Nephron (organoid): ENCODE measurements around the gene ARHGAP29.

ENCODE experiments used
- H3K27ac Mint-ChIP-seq, 3 experiments: 2 replicates each; pipeline ENCODE4 v1.8.0; 2020; ENCODE audit warnings: mixed read lengths in 3 of 3, mild to moderate bottlenecking in 2 of 3, moderate library complexity in 1 of 3
- H3K27me3 Mint-ChIP-seq: 2 replicates; pipeline ENCODE4 v1.8.0; 2021; ENCODE audit warnings: low read depth, mild to moderate bottlenecking, moderate library complexity, mixed read lengths
- H3K36me3 Mint-ChIP-seq: 2 replicates; pipeline ENCODE4 v1.8.0; 2020; ENCODE audit warnings: low read depth, mixed read lengths
- H3K4me1 Mint-ChIP-seq: 2 replicates; pipeline ENCODE4 v1.8.0; 2020; ENCODE audit warnings: mixed read lengths
- H3K4me3 Mint-ChIP-seq, 3 experiments: 2 replicates each; pipeline ENCODE4 v1.8.0; 2020; ENCODE audit warnings: mild to moderate bottlenecking in 3 of 3, mixed read lengths in 3 of 3, moderate library complexity in 2 of 3
- H3K9me3 Mint-ChIP-seq: 2 replicates; pipeline ENCODE4 v1.8.0; 2020; ENCODE audit warnings: mixed read lengths
- TF ChIP-seq, protein P1 (sequence below), 3 experiments: fragments of 200-600 bp; sonication (generic); IDR thresholded peaks; one replicate each; pipeline ENCODE4 v1.5.0; 2021; ENCODE audit warnings: antibody characterized with exemption in 3 of 3; ENCODE audit not compliant: unreplicated experiment in 3 of 3

Gene ARHGAP29

DNA sequence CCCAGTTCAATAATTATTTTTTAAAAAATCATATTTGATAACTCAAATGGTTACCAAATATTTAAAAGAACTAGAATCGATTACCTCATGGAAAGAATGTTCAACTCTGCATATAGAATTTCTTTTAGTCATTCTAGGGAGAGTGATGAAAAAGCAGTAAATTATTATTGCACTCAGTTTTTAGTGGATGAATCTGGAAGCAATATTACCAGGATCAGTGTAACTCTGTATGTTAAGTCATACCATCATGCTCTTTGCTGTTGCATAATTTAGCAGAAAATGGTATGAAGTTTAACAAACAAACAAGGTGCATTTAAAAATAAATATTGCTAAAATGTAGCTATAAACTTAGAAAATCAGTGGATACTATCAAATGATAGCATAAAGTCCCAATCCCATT lies 46.1 kb upstream of the ARHGAP29 start:
- TF ChIP-seq, protein P1, sequence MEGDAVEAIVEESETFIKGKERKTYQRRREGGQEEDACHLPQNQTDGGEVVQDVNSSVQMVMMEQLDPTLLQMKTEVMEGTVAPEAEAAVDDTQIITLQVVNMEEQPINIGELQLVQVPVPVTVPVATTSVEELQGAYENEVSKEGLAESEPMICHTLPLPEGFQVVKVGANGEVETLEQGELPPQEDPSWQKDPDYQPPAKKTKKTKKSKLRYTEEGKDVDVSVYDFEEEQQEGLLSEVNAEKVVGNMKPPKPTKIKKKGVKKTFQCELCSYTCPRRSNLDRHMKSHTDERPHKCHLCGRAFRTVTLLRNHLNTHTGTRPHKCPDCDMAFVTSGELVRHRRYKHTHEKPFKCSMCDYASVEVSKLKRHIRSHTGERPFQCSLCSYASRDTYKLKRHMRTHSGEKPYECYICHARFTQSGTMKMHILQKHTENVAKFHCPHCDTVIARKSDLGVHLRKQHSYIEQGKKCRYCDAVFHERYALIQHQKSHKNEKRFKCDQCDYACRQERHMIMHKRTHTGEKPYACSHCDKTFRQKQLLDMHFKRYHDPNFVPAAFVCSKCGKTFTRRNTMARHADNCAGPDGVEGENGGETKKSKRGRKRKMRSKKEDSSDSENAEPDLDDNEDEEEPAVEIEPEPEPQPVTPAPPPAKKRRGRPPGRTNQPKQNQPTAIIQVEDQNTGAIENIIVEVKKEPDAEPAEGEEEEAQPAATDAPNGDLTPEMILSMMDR (IDR thresholded peaks at IDR 0.05; ENCODE audit: unreplicated experiment in 3 of 3): no peak
- Mint-ChIP-seq H3K27me3 (no peaks in the 10 kb centered on the region), H3K9me3 (no peaks in the 10 kb centered on the region), H3K27ac (no peak overlapping the region), H3K4me3 (no peak overlapping the region), H3K4me1 (peaks cover 26% of the 10 kb centered on the region), H3K36me3 (no peaks in the 10 kb centered on the region)

DNA sequence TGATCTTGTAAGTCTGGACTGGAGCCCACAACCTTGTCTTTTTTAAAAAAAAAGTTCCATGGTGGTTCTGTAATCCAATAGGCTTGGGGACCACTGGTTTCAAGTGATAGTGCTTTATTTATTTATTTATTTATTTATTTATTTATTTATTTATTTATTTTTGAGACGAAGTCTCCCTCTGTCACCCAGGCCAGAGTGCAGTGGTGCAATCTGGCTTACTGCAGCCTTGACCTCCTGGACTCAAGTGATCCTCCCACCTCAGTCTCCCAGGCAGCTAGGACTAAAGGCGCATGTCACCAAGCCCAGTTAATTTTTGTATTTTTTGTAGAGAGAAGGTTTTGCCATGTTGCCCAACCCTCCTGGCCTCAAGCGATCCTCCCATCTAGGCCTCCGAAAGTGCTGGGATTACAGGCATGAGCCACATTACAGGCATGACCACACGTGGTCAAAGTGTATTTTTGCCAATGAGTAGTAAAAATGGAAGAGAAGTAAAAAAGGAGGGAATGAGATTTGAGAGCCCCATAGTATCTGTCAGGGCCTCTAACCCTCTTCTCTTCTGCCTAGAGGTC lies 44.8 kb upstream of the ARHGAP29 start:
- Mint-ChIP-seq H3K36me3 (no peaks in the 10 kb centered on the region), H3K4me1 (peaks cover 30% of the 10 kb centered on the region), H3K4me3 (no peak overlapping the region), H3K9me3 (no peaks in the 10 kb centered on the region), H3K27me3 (no peaks in the 10 kb centered on the region), H3K27ac (no peak overlapping the region)
- TF ChIP-seq, protein P1 (IDR thresholded peaks at IDR 0.05; ENCODE audit: unreplicated experiment in 3 of 3): no peak

DNA sequence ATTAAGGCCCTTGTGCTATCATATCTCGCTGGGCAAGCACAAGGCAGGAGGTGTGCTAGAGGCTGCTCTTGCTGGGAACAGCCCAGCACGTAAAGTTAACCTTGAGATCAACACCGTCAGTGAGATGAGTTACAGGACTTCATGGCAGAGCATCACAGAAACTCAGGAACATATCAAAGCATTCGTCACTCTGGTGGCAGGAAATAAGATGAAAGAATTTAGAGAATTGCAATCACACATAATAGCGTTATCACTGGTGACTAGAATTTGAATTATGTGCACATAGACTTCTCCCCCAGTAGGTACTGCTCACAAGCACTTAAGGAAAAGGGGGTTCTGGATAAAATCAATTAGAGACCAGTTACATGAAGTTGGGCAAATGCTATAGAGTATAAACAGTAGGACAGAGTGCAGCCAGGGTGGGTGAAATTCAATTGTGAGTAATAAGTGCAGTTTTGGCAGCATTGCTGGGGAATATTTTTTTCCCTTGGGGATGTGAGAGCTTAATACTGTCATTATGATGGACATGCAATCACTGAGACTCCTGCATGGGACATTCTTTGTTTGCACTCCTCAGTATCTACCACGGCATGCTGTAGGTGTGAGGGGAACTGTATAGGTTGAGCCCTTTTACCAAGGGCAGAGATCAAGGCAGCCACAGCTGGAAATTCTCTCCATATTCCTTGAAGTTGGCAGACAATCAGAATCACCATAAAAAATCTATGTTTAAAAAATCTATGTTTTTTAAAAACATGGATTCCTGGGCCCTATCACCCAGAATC lies 44.2 kb upstream of the ARHGAP29 start:
- Mint-ChIP-seq H3K4me3 (no peak overlapping the region), H3K27ac (no peak overlapping the region), H3K36me3 (no peaks in the 10 kb centered on the region), H3K27me3 (no peaks in the 10 kb centered on the region), H3K4me1 (peaks cover 36% of the 10 kb centered on the region), H3K9me3 (no peaks in the 10 kb centered on the region)
- TF ChIP-seq, protein P1 (IDR thresholded peaks at IDR 0.05; ENCODE audit: unreplicated experiment in 3 of 3): no peak

DNA sequence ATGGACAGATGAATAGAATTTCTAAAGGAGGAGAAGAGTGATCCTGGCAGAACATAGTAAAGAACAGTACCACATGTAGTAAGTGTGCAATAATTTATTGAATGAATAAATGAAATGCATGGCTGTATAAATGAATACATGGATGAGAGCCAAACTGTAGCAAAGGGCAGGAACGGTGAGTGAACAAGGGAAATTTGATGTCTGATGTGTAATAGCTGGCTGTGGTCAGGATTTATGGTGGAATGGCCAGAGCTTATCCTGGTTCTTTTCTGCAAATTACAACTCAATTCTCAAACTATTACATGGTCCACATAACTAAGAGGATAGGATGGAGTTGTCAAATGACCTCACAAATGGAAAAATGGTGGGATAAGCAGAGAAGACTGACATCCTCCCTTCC lies 43.2 kb upstream of the ARHGAP29 start:
- Mint-ChIP-seq H3K27me3 (peaks cover under 1% of the 10 kb centered on the region), H3K4me1 (peaks cover 37% of the 10 kb centered on the region), H3K36me3 (no peaks in the 10 kb centered on the region), H3K4me3 (no peak overlapping the region), H3K9me3 (no peaks in the 10 kb centered on the region), H3K27ac (no peak overlapping the region)
- TF ChIP-seq, protein P1 (IDR thresholded peaks at IDR 0.05; ENCODE audit: unreplicated experiment in 3 of 3): no peak

DNA sequence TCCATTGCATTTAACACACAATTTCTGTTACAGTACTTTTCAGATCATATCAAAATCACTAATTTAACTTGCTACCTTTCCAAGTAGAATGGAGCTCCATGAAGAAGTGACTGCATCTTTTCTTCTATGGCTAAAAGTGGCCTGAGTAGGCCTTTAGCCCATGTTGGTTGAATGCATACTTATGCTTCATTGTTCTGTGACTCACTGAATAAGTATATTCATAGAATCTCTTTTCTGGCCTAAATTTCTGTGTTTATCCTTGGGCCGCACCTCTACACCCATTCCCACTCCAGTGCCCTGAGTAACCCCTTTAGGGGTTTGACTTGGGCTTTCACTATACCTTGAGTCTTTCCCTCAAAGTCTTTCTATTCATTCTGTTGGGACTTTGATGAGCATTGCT lies 42.1 kb upstream of the ARHGAP29 start:
- Mint-ChIP-seq H3K36me3 (no peaks in the 10 kb centered on the region), H3K4me1 (peaks cover 37% of the 10 kb centered on the region), H3K4me3 (no peak overlapping the region), H3K9me3 (no peaks in the 10 kb centered on the region), H3K27me3 (peaks cover 4% of the 10 kb centered on the region), H3K27ac (peak overlapping the region in 1 of 3 experiments; percentile 18)
- TF ChIP-seq, protein P1 (IDR thresholded peaks at IDR 0.05; ENCODE audit: unreplicated experiment in 3 of 3): no peak

DNA sequence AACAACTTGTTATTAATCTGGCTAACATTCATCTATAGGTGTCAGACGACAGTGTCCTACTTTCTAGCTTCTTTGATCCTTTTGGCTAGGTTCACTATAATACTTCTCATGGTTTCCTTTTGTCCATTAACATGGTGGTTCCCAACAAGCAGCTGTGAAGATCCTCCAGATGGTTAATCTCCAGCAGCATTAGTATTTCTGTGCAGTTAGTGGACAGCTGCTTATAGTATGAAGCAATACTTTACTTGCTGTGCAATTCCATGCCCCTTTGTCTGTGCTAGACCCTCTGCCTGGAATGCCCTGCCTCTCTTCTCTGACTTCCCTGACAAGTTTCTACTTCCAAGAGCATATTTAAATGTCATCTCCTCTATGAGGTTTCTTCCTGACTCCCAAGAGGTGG lies 41.7 kb upstream of the ARHGAP29 start:
- peak overlapping the region in 1 of 3 experiments; percentile 18 for H3K27ac Mint-ChIP-seq
- peaks cover 33% of the 10 kb centered on the region for H3K4me1 Mint-ChIP-seq
- H3K36me3 Mint-ChIP-seq: no peaks in the 10 kb centered on the region
- H3K9me3 Mint-ChIP-seq: no peaks in the 10 kb centered on the region
- TF ChIP-seq, protein P1 (IDR thresholded peaks at IDR 0.05; ENCODE audit: unreplicated experiment in 3 of 3): no peak
- peaks cover 4% of the 10 kb centered on the region for H3K27me3 Mint-ChIP-seq
- no peak overlapping the region for H3K4me3 Mint-ChIP-seq
